ENCODE data around the gene LYPD1. TPM values are rescaled to one million over a fixed set of nuclear protein-coding genes. Genes with fewer than 3 reads are reported as not detected.

LYPD1 gene
- total and polyA plus RNA-seq, 9 of the 15 experiments (the other 6 are each of a cell fraction or from before 2014, with no cell fraction given): not detected

- FAIRE-seq (no peak), ATAC-seq (no peak), DNase-seq (ENCODE audit: extremely low read depth in 1 of 4, low spot score in 3 of 4) (no peak)
- no peaks in the 10 kb centered on the region for H3K79me2 ChIP-seq (ENCODE audit: control insufficient read depth, insufficient read depth, low read length)
- H3K4me2 ChIP-seq (ENCODE audit: insufficient read depth, low read length): no peak overlapping the region
- no peak overlapping the region for H3K4me3 ChIP-seq
- H3K27ac ChIP-seq (ENCODE audit: extremely low read depth, low read depth, low read length): no peak overlapping the region
- CTCF ChIA-PET (ENCODE audit: low intra/inter-chr PET ratio): no interaction called here
- no peaks in the 10 kb centered on the region; a peak in 1 of 5 replicates for H3K27me3 ChIP-seq (ENCODE audit: control insufficient read depth in 2 of 2, insufficient read depth in 2 of 2, low read length in 2 of 2)
- no peaks in the 10 kb centered on the region for H3K9me3 ChIP-seq (replicated peaks; ENCODE audit: control insufficient read depth, insufficient read depth, low read depth, low read length)
- no peak for TF ChIP-seq PHF20 (IDR thresholded peaks at IDR 0.05; ENCODE audit: partially characterized antibody)
- no peak for TF ChIP-seq ZNF449 (CRISPR knock-in tag; IDR thresholded peaks at IDR 0.05)
- no peak for TF ChIP-seq IFI16 (CRISPR knock-in tag; IDR thresholded peaks at IDR 0.05)
- TF ChIP-seq ZC3H8 (IDR thresholded peaks at IDR 0.05): no peak
- no peak for TF ChIP-seq E2F8 (IDR thresholded peaks at IDR 0.05; ENCODE audit: low read depth, partially characterized antibody)
- TF ChIP-seq ZSCAN32 (CRISPR knock-in tag; IDR thresholded peaks at IDR 0.05): no peak
- no peak for TF ChIP-seq CC2D1A (IDR thresholded peaks at IDR 0.05)
- no peak for TF ChIP-seq USF2 (CRISPR knock-in tag; IDR thresholded peaks at IDR 0.05)
- no peak for TF ChIP-seq ZBTB12 (CRISPR knock-in tag; IDR thresholded peaks at IDR 0.05)
- no peak for TF ChIP-seq ZNF583 (CRISPR knock-in tag; IDR thresholded peaks at IDR 0.05)
- TF ChIP-seq GATAD2A (IDR thresholded peaks at IDR 0.05): no peak
- TF ChIP-seq NR0B1 (IDR thresholded peaks at IDR 0.05; ENCODE audit: partially characterized antibody): no peak
- TF ChIP-seq NFE2L1 (tag; IDR thresholded peaks at IDR 0.05; ENCODE audit: borderline replicate concordance, low read depth): no peak
- H4K20me1 ChIP-seq (replicated peaks; ENCODE audit: control insufficient read depth, insufficient read depth, low read length): no peaks in the 10 kb centered on the region
- H3K4me1 ChIP-seq (replicated peaks in 1 of 2; ENCODE audit: control insufficient read depth in 2 of 2, insufficient read depth in 2 of 2, low read length in 2 of 2): no peaks in the 10 kb centered on the region
- intact Hi-C loops (cut with micrococcal nuclease): no loop called here
- POLR2A ChIA-PET: interaction anchor here (1.0 kb wide), 1 partner anchor 10 kb away, joined by 3 read pairs; no protein-coding TSS in a partner anchor
- in situ Hi-C loops (cut with MboI): no loop called here
- no peak overlapping the region for H2AFZ ChIP-seq (ENCODE audit: low read depth, low read length)
- H3K9me1 ChIP-seq (ENCODE audit: control insufficient read depth, insufficient read depth, low read length): no peaks in the 10 kb centered on the region
- 0% methylated on average over 7 of the region's 8 CpGs for WGBS (ENCODE audit: insufficient coverage, low coverage, missing lambda C conversion rate)
- BruUV-seq (replicated peaks): no TSS peak
- H3K36me3 ChIP-seq (ENCODE audit: control insufficient read depth, insufficient read depth, low read length): no peaks in the 10 kb centered on the region
- H3K9ac ChIP-seq (ENCODE audit: insufficient read depth in 1 of 2, low read depth in 2 of 2, low read length in 2 of 2): no peak overlapping the region
Observed at GRCh38 chr2:132621131-132621875, 48.7 kb downstream of the LYPD1 start.
